ENCODE results near the gene FH.

Gene FH

DNA sequence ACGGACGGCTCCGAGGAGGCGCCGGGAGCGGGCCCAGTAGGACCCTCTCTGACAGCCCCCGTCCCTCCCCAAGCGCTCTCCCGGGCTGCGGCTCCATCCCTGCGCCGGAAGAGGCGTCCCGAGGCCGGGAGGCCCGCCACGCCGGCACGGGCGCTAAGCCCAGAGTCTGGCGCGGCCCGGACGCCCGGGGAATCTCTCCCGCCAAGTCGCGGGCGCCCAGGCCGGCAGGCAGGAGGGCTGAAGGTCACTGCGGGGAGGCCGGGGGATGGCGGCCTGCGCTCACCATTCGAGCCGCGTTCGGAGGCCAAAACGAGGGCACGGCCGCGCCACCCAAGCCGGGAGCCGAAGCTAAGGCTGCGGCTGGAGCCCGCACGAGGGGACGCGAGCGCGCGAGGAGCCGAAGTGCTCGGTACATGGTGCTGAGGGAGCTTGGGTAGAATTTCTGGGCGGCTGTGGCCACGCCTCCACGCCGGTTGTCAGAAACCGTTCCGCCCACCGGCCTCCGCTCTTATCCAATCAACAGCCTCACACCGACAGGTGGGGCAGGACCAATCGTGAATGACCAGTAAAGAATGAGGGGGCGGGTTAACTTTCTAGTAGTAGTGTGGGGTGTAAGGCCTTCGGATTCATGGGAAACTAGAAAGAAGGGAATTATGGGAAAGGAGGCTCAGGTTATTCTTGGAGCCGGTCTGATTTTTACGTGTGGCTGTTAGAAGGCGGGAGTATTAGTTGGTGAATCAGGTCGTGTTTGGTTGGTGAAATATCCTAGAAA lies at the start of gene FH:
TSS of gene FH (minus strand) at position 448 of the 772 bp plus-strand sequence. CDS start at position 415, 33 bp downstream.
- DNase-seq = peak; percentile 98

DNA sequence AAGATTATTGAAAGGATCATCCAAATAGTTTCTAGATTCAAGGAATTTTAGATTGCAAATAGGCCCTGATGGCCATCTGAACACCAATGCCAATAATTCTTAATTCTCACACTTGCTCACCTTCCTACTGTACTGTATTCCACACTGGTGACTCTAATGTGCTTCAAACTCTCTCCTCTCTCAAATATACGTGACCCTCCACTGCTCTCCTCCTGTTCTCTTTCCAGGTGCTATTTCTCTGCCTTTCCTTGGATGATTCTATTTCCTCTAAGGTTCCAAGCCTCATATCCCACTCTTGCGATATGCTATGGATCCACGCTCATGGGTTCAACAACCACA lies 41.3 kb upstream of the FH start:
- no peak for DNase-seq

DNA sequence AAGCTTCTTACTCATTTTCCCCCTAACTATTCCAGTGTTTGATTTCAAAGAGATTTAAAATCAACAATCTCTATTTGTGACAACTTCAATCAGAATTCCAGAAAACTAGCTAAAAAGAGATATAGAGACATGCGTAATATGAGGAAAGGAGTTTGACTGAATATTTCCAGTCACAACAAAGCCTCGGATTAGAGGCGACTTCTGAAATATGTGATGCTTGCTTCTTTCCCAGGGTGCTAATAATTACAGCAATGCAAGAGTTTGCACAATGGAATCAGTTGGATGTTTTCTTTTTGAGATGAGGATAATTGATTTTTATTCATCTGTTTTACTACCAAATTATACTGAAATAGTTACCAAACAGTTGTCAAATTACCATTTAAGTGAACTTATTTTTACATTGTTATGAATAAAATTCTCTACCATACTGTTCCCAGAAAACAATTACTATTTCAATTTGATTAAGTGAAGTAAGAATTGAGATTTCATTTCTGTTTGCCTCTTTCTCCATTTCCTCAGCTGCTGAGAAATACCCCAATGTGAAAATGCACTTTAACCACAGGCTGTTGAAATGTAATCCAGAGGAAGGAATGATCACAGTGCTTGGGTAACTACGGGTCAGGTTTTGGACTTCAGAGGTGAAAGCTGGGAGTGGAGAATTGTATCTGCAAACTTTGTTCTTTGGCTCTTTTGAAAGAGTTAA lies 40.7 kb upstream of the FH start:
- no peak for DNase-seq

DNA sequence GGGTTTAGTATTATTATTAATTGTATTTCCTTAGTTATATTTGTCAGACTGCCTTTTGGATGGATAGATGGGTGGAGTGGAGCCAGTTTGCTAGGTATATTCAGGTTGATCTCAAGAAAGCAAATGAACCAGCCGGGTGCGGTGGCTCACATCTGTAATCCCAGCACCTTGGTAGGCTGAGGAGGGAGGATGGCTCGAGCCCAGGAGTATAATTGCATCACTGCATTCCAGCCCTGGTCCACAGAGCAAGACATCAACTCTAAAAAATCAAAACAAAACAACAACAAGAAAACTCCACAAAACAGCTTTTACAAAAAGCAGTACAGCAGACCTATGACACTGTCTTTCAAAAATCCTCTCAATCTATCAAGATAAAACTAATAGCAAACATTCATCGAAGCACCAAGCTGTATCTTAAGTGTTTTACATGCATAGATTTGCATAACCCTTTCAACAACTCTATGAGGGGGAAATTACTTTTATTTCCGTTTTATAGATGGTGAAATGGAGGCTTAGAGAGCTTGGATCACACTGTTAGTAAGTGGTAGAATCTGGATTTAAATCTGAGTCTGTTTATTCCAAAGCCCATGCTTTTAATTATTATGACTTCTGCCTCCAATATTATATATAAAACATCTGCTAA lies 38.1 kb upstream of the FH start:
- DNase-seq = no peak

DNA sequence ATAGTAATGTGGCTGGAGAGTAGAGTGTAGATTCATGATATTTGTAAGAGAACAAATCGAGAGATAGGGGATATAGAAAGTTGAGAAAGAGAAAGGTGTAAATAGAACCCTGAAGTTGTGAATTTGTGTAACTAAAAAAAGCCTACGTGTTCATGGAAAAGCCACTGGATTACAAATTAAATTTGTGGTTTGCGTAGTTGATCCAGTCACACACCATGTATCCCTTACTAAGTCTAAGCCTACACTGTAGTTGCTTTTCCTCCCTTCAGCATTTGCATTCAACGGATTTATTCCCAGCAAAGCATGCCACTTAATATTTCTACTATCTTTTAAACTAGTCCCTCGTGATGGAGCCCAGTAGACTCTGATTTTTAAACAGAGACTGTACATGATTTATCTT lies 37.5 kb upstream of the FH start:
- DNase-seq = no peak

DNA sequence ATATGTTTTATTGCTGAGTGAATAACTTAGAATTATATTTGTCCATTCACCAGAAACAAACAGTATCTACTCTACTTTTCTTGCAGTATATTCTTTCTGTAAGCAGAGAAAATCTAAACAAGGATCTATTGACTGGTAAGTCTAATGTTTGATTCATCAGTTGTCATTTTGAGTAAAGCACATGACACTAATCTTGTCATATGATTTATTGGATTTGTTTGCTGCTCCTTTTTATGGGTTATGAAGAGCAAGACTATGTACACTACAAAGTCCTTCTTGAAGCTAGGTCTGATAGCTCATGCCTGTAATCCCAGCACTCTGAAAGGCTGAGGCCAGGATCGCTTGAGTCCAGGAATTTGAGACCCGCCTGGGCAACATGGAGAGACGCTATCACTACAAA lies 36.0 kb upstream of the FH start:
- DNase-seq = no peak

DNA sequence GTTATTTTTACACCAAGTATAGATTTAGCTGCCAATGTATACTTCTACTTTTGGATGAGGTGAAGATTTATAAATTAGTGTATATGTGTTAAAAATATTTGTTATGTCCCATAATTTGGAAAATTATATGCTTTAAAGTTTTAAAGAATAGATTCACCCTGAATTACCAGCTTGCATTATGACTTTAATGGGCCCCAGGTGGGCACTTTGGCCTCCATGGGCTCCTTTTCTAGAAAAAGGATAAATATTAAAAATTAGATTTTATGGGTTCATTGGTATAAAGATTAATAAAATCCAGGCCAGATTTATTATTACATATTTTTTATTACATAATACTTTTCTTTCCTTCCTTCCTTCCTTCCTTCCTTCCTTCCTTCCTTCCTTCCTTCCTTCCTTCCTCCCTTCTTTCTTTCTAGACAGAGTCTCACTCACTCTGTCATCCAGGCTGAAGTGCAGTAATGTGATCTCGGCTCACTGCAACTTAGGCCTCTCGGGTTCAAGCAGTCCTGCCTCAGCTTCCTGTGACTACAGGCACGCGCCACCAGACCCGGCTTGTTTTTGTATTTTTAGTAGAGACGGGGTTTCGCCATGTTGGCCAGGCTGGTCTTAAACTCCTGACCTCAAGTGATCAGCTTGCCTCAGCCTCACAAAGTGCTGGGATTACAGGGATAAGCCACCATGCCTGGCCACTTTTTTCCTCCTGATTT lies 34.5 kb upstream of the FH start:
- no peak for DNase-seq

DNA sequence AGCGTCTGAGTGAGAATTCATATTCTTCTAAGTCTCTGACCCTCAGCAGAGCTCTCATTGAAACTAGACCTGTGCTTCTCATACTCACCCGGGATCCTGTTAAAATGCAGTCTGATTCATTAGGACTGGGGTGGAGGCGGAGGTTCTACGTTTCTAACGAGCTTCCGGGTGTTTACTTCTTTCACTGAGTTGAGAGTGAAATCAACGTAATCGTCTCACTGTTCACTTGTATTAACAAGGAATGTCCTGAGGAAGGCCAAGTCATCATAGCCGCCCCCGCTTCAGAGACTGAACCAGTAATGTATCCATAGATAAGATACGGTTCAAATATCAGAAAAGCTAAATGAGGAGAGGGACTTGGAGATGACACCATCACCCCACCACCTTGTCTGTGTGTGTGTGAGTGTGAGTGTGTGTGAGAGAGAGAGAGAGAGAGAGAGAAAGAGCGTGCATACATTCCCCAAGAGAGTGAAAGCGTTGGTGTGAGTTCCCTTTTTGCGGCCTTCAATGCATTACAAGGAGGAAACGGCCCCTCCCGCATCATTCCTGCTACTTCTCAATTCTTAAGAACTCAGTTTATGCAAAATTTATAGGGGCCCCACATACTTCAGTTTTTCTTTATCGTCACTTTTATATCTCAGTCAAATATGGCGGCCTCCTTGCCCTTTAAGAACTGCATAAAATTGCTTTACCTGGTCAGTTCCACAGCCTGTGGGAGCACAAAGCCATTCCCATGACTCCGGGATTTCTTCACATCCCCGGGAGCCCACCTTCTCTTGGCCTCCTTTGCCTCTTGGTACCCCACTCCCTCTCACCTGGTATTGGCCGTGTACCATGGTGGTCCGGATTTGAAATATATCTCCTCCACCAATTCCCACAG lies 32.4 kb upstream of the FH start:
- peak; percentile 27 for DNase-seq

DNA sequence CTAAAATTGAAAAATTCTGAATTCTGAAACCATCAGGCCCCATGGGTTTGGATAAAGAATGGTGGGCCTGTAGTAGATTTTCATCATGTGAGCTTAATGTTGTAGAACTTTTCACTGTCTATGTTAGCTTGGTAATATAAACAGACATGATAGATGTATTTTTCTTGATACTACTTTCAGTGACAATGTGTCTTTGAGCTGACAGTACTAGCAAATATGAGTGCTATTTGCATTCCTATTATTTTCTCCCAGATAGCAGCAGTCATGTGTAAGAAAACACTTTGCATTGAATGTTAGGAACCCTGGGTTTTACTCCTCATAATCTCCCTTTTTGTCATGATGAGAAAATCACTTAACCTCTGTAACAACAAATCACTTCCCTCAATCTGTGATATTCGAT lies 30.8 kb upstream of the FH start:
- DNase-seq = no peak

DNA sequence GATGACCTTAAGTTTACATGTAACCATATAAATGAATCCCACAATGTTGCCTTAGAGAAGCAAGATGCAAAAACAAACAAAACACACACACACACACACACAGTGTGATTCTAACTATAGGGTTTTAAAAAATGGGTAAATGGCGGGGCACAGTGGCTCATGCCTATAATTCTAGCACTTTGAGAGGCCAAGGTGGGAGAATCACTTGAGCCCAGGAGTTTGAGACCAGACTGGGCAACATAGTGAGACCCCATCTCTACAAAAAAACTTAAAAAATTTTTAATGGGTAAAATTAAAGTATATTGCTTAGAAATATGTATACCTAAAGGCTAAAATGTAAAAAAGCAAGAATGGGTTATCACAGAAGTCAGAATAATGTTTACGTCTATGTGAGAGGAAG lies 28.5 kb upstream of the FH start:
- DNase-seq = no peak

DNA sequence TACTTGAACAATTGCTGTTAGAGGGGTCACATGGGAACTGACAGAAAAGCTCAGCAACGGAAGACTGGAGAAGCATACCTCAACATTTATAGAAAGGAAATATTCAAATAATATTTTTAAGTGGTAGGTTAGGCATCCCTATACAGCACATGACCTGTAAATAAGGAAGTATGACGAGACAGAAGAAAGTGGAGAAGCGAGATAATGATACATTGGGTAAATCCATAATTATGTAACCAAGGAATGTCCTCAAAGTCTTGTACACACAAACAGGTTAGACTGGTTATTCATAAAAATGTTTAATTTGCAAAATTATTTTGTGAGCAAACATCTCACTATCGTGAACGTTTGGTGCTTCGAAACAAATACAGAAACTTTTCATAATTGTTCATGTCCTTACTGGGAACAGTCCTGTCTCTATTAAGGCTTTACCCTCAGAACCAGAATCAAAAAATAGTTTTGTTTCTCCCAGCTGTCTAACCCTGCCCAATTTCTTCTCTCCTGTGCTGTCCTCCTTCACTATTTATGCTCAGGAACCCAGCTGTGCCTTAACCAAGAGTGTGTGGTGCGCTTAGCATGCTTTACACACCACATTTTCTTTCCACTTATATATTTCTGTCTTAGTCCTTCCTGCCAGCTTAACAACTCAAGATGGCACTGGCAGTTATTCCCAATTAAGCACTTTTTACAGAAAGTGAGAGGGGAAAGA lies 22.8 kb upstream of the FH start:
- no peak for DNase-seq

DNA sequence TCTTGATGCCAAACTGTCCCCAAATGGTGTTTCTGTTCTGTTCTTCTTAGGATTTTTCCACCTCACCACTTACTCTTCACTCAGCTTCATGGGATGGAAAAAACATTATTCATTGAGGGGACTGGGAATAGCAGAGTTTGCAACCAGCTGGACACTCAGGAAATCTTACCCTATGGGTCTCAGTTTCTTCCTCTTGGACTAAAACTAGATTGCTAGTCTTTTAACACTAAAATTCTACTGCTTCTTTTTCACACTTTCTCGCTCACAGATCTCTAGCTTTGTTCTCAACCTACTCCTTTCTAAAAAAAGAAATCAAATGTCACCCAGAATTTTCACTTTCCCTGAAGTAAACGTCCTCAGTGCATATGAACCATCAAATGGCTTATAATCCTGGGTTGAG lies 17.4 kb upstream of the FH start:
- no peak for DNase-seq

DNA sequence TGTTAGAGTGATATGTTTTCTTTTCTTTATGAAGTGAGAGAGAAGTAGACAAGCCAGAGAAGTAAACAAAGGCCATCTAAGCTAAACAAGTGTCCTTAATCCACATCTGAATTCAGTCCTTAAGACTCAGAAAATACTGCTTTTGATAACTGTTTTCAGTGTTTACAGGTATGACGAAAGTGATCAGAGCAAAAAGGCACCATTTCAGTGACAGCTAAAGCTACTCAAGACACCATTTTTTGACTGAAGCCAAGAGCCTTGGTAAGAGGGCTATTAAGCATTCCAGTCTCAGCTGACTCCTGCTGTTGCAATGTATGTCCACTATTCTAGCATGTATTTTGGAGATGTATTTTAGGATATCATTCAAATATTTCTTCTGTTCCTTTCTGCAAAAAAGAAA lies 16.7 kb upstream of the FH start:
- DNase-seq = no peak

DNA sequence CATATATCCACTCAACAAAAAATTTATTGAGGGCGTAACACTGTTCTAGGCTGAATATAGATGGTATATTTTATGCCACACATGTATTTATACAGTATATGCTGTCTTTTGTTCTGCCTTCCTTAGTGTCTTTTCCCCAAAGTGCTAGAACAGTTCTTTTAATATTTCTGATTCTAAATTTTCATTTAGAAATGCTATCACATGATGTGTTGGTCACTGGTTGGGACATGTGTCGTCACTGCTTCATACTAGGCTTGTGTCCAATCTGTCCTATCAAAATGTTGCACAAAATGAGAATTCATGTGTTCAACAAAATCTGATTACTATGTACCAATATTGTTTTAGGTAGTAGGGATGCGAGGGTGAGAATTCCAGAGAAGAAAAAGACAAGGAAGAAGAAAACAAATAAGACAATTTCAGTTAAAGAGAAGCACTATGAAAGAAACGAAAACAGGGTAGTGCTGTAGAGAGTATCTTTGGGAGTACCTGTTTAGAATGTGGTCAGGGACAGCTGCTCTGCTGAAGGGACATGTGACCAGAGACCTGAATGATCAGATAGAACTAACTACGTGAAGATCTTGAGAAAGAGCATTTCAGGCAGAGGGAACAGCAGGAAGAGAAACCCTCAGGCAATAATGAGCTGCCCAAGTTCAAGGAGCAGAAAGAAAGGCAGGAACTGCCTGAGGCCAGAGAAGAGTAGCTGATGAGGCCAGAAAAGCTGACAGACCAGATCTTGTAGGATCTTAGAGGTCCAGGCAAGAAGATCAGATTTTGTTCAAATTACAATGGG lies 14.0 kb upstream of the FH start:
- no peak for DNase-seq

DNA sequence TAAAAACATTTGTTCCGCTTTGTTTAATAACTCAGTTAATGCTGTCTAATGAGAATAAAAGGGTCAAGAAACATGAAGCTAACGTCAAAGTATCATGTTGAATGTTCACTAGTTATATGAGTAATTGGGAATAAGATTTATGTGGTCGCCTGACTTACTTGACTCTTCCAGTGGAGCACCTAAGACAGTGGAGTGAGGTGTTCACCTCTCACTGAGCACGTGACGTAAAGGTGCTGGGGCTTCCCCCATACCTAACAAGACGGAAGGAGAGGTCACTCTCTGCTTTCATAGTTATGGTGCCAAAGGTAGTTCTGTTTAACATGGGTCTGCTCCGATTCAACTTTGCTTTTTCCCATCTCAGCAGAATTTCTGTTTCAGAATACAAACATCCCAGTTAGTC lies 13.3 kb upstream of the FH start:
- DNase-seq = no peak

DNA sequence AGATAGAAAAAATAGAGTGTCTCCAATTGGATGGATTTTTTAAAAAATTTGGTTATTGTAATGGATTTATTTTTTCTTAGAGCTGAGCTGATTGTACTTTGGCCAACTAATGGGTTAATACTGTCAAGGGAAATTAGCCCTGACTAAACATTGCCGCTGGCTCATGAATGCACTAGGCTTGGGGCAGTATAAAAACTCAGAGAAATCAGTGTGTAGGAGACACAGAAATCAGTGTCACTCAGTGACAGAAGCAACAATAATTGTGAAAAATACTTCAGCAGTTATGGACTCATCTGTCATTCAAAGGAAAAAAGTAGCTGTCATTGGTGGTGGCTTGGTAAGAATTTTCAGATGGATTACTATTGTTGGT lies 12.6 kb upstream of the FH start, which contains the start of gene KMO:
TSS of gene KMO (plus strand) at position 217 of the 370 bp plus-strand sequence. CDS start at position 284, 67 bp downstream.
- no peak for DNase-seq

DNA sequence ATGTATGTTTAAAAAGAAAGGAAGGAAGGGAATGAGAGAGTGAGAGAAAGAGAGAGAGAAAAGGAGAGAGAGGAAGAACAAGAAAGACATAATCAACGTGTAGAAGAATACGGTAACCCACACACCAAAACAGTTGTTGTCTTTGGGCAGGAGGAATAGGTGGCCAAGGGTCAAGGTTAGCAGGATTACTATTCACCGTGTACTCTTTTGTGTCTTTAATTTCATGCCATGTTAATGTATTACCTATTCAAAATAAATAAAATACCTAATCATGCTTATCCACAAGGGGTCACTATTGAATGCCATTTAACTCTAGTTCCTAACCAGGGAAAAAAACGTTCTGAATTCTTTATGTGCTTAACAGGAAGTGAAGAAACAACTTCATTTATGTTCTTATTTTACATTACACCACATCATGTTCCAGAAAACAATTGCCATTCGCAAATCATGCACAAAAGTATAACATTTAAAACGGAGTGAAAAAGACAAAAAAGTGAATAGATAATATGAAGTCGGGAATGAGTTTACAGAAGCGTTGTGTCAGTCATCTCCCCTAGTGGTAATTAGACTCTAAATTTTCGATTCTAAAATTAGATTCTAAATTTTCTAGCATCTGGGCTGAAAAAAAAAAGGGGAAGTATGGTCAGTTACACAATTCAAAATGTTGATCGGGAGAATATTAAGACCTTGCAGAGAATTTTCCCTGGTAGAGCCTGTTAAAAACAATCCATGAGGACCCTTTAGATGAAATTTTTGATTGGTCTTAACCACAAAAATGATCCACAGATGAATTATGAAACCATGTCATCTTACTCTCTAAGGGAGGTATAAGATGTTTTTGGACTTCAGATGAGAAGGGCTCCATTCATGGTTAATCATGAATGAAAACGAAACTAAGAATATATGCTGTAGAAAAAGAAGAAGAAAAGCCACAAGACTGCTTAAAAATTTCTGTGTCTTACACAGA lies 11.9 kb upstream of the FH start:
- no peak for DNase-seq

DNA sequence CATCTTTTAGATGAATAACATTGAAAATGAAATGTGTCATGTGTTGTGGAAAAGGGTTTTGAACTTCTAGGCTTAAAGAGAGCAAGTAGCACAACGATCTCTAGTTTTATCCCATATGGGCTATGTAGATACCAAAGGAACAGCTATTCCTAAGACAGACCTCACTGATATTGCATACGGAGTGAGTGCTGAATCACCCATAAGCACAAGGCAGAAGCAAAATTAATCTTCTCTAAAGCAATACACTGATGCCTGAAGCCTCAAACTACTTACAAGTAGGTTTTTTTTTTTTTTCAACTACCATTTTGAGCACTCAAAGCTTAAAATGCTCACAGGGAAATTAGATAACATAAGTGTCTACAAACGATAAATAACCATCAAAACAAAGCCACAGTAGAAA lies 7.6 kb upstream of the FH start:
- DNase-seq = no peak

DNA sequence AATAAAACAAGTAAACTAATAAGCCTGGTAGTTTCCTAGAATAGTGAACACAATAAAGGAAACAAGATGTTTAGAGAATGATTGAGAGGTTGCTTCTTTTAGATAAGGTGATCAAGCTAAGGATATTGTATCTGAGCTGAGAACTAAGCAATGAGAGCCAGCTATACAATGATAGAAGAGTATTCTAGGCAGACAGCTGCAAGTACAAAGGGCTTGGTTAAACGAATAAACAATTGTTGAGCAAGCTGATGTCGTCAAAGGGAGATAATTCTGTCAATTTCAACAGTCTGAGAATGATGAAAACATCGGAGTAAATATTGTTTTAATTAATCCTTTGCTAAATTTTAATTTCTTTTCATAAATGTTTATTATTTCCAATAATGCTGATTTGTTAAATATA lies 5.5 kb upstream of the FH start:
- DNase-seq = no peak

DNA sequence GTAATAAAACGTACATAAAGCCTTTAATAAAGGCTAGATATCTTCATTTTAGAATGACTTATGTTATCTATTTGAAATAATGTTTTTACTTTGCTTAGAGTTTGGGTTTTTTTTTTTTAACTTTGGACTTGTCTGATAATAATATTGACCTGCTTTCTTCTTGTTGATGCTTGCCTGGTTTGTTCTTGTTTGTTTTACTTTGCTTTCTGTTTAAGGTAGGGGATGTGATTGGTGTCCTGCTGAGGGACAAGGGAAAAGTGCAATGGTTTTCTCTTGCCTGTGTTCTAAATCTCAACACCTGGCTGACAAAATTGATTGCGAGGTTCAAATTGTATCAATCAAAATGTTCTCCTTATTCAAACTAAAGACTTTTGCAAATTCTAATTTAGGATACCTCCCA lies 2.2 kb upstream of the FH start:
- no peak for DNase-seq

Data from femur (tissue), 1 donor.